Esophagus muscularis mucosa (tissue), 4 donors: ENCODE data around the gene TTF1. TPM values are rescaled to one million over a fixed set of nuclear protein-coding genes. Genes with fewer than 3 reads are reported as not detected.

Experiments
- DNase-seq: peaks from one replicate; pipeline ENCODE4 v3.0.0-alpha.2; 2017; ENCODE audit errors: extremely low spot score
- H3K27ac ChIP-seq, 4 donors: fragments of 200-600 bp; sonication (generic); replicated peaks in 1 of 4; 1 replicate in 3 of 4; 2 replicates in 1 of 4; pipeline ENCODE4 v1.5.1; 2016 to 2019; ENCODE audit warnings: mild to moderate bottlenecking in 1 of 4
- H3K27me3 ChIP-seq, 4 donors: fragments of 200-600 bp; sonication (generic); one replicate each; pipeline versions ENCODE4 v1.5.1 to v1.6.0; 2016 to 2019
- H3K36me3 ChIP-seq, 4 donors: fragments of 200-600 bp; sonication (generic); one replicate each; pipeline ENCODE4 v1.5.1; 2016 to 2019
- H3K4me1 ChIP-seq, 4 donors: fragments of 200-600 bp; sonication (generic); one replicate each; pipeline ENCODE4 v1.5.1; 2016 to 2019
- H3K4me3 ChIP-seq, 4 donors: fragments of 200-600 bp; sonication (generic); 1 replicate in 2 of 4; 2 replicates in 2 of 4; pipeline ENCODE4 v1.5.1; 2016 to 2019; ENCODE audit warnings: mild to moderate bottlenecking in 4 of 4, moderate library complexity in 1 of 4
- H3K9me3 ChIP-seq, 4 donors: fragments of 200-600 bp; sonication (generic); 1 replicate in 3 of 4; 2 replicates in 1 of 4; pipeline ENCODE4 v1.5.1; 2016 to 2019
- CTCF ChIP-seq, 3 experiments: fragments of 200-600 bp in 2 of 3; fragments of 450-650 bp in 1 of 3; sonication (generic) in 2 of 3; IDR thresholded peaks; one replicate each; pipeline ENCODE4 v1.5.1; 2017 to 2019; ENCODE audit warnings: antibody characterized with exemption in 3 of 3, mild to moderate bottlenecking in 2 of 3, moderate library complexity in 1 of 3
- EP300 ChIP-seq: sonication (generic); formaldehyde crosslinking; IDR thresholded peaks from one replicate; pipeline ENCODE4 v1.6.1; 2017; ENCODE audit warnings: antibody characterized with exemption
- POLR2A ChIP-seq: fragments of 450-650 bp; IDR thresholded peaks from one replicate; pipeline ENCODE4 v1.6.1; 2017; ENCODE audit warnings: antibody characterized with exemption, moderate library complexity, mild to moderate bottlenecking, low read depth
- POLR2AphosphoS5 ChIP-seq, 2 donors: sonication (generic); formaldehyde crosslinking; IDR thresholded peaks; one replicate each; pipeline ENCODE4 v1.6.1; 2017; ENCODE audit warnings: antibody characterized with exemption in 2 of 2
- WGBS: methylation state at CpG from one replicate; pipeline ENCODE4 v1.1.5; 2018; 5-methylcytosine and 5-hydroxymethylcytosine counted together
- intact Hi-C: fragments of 100-400 bp; cut with DNase I; formaldehyde crosslinking; loops from one replicate; pipeline ENCODE4 v1.15.1; 2023
- total RNA-seq, 4 donors: library from RNA; depleted of rRNA; stranded (reverse); fragments of >200 nt; gene quantifications; one replicate each; pipeline versions ENCODE4 v1.1.0 to v1.2.1, GENCODE V29; 2016

Gene TTF1
- total RNA-seq, 4 donors from 2014 or later: 9.6 to 17.2 (median 12.8) TPM

- H3K9me3 ChIP-seq: no peaks in the 10 kb centered on the region
- no peaks in the 10 kb centered on the region for H3K36me3 ChIP-seq
- no peak overlapping the region for H3K27ac ChIP-seq
- WGBS: 86% methylated on average over 4 of the region's 4 CpGs
- TF ChIP-seq POLR2A: no peak
- no peak for TF ChIP-seq CTCF (IDR thresholded peaks at IDR 0.05)
- TF ChIP-seq POLR2AphosphoS5 (IDR thresholded peaks at IDR 0.05): no peak
- TF ChIP-seq EP300: no peak
- intact Hi-C loops: no loop called here
- no peaks in the 10 kb centered on the region for H3K27me3 ChIP-seq
- H3K4me1 ChIP-seq: no peaks in the 10 kb centered on the region
- DNase-seq: no peak
- H3K4me3 ChIP-seq: no peak overlapping the region
These were observed 40.2 kb downstream of the TTF1 start for GRCh38 chr9:132366481-132366880.

- Histone ChIP-seq H3K27me3 (no peaks in the 10 kb centered on the region), H3K36me3 (no peaks in the 10 kb centered on the region), H3K27ac (no peak overlapping the region), H3K4me3 (no peak overlapping the region), H3K9me3 (no peaks in the 10 kb centered on the region), H3K4me1 (no peaks in the 10 kb centered on the region)
- no peak for DNase-seq
- TF ChIP-seq CTCF (IDR thresholded peaks at IDR 0.05): no peak
- no peak for TF ChIP-seq EP300
- TF ChIP-seq POLR2AphosphoS5 (IDR thresholded peaks at IDR 0.05): no peak
- no peak for TF ChIP-seq POLR2A
- intact Hi-C loops: no loop called here
- 58% methylated on average over 3 of the region's 3 CpGs for WGBS
These were observed 40.7 kb downstream of the TTF1 start for GRCh38 chr9:132365986-132366385.

GRCh38 chr9:132364068-132364467, 42.6 kb downstream of the TTF1 start:
- no peak overlapping the region for H3K4me3 ChIP-seq
- WGBS: 91% methylated on average over 9 of the region's 9 CpGs
- no peaks in the 10 kb centered on the region for H3K9me3 ChIP-seq
- DNase-seq: no peak
- intact Hi-C loops: no loop called here
- TF ChIP-seq POLR2A (no peak), POLR2AphosphoS5 (IDR thresholded peaks at IDR 0.05) (no peak), CTCF (IDR thresholded peaks at IDR 0.05) (no peak), EP300 (no peak)
- H3K27ac ChIP-seq: no peak overlapping the region
- no peaks in the 10 kb centered on the region for H3K36me3 ChIP-seq
- no peaks in the 10 kb centered on the region for H3K27me3 ChIP-seq
- no peaks in the 10 kb centered on the region for H3K4me1 ChIP-seq

DNA sequence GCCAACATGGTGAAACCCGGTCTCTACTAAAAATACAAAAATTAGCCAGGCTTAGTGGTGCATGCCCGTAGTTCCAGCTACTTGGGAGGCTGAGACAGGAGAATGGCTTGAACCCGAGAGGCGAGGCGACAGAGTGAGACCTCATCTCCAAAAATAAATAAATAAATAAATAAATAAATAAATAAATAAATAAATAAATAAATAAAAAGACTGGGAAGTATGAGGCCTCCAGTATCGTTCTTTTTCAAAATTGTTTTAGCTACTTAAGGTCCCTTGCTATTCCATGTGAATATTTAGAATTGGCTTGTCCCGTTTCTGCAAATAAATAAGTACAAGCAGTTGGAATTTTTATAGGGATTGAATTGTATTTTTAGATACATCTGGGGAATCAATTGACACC, 48.9 kb downstream of the TTF1 start:
- H3K9me3 ChIP-seq: no peaks in the 10 kb centered on the region
- H3K27ac ChIP-seq: no peak overlapping the region
- peaks cover 14 to 16% (median 15%) of the 10 kb centered on the region in 4 donors for H3K4me1 ChIP-seq
- peaks cover 5 to 10% (median 6%) of the 10 kb centered on the region in 4 donors for H3K36me3 ChIP-seq
- no peaks in the 10 kb centered on the region for H3K27me3 ChIP-seq
- no peak for TF ChIP-seq EP300
- no peak for TF ChIP-seq POLR2A
- TF ChIP-seq CTCF (IDR thresholded peaks at IDR 0.05): no peak
- no peak for TF ChIP-seq POLR2AphosphoS5 (IDR thresholded peaks at IDR 0.05)
- H3K4me3 ChIP-seq: no peak overlapping the region
- intact Hi-C loops: no loop called here
- 85% methylated on average over 7 of the region's 7 CpGs for WGBS
- no peak for DNase-seq

- no peak overlapping the region for H3K27ac ChIP-seq
- H3K9me3 ChIP-seq: no peaks in the 10 kb centered on the region
- peaks cover 14 to 20% (median 18%) of the 10 kb centered on the region in 4 donors for H3K36me3 ChIP-seq
- intact Hi-C loops: no loop called here
- H3K4me3 ChIP-seq: no peak overlapping the region
- WGBS: 87% methylated on average over 26 of the region's 26 CpGs
- peaks cover 23 to 28% (median 28%) of the 10 kb centered on the region in 4 donors for H3K4me1 ChIP-seq
- H3K27me3 ChIP-seq: no peaks in the 10 kb centered on the region
- DNase-seq: no peak
- TF ChIP-seq EP300: no peak
- TF ChIP-seq POLR2A: no peak
- no peak for TF ChIP-seq CTCF (IDR thresholded peaks at IDR 0.05)
- no peak for TF ChIP-seq POLR2AphosphoS5 (IDR thresholded peaks at IDR 0.05)
These were observed 50.2 kb downstream of the TTF1 start for GRCh38 chr9:132356324-132356924.
